H9 (cell line): Measurements from ENCODE around the gene ZNF175. TPM values are rescaled to one million over a fixed set of nuclear protein-coding genes. Genes with fewer than 3 reads are reported as not detected.

ENCODE experiments used
- DNase-seq: peaks from one replicate; pipeline ENCODE4 v3.0.0-alpha.2; 2017
- H2AFZ ChIP-seq: one replicate; pipeline ENCODE4 v1.6.1; 2013; ENCODE audit warnings: mild to moderate bottlenecking, low read length, control low read depth, moderate library complexity
- H2AK5ac ChIP-seq: 2 replicates; pipeline ENCODE4 v1.6.1; 2013; ENCODE audit warnings: low read length, control low read depth, mixed read lengths; ENCODE audit not compliant: insufficient read length
- H2BK120ac ChIP-seq: one replicate; pipeline ENCODE4 v1.6.1; 2013; ENCODE audit warnings: low read depth, mild to moderate bottlenecking, low read length, control low read depth, inconsistent platforms; ENCODE audit not compliant: poor library complexity, severe bottlenecking
- H2BK12ac ChIP-seq: 2 replicates; pipeline ENCODE4 v1.6.1; 2013; ENCODE audit warnings: low read length, control low read depth, mixed read lengths, low read depth; ENCODE audit not compliant: insufficient read length
- H2BK15ac ChIP-seq: 2 replicates; pipeline ENCODE4 v1.6.1; 2013; ENCODE audit warnings: low read depth, low read length, control low read depth
- H2BK20ac ChIP-seq: one replicate; pipeline ENCODE4 v1.6.1; 2013; ENCODE audit warnings: low read depth, mild to moderate bottlenecking, low read length, control low read depth, inconsistent platforms; ENCODE audit not compliant: poor library complexity, severe bottlenecking
- H2BK5ac ChIP-seq: 2 replicates; pipeline ENCODE4 v1.6.1; 2013; ENCODE audit warnings: low read length, control low read depth, mixed read lengths; ENCODE audit not compliant: insufficient read length
- H3K14ac ChIP-seq: 2 replicates; pipeline ENCODE4 v1.6.1; 2013; ENCODE audit warnings: low read length, control low read depth; ENCODE audit not compliant: insufficient read depth
- H3K18ac ChIP-seq: 2 replicates; pipeline ENCODE4 v1.6.1; 2013; ENCODE audit warnings: low read depth, mild to moderate bottlenecking, mixed read lengths, low read length, control low read depth; ENCODE audit not compliant: insufficient read length
- H3K23ac ChIP-seq: 2 replicates; pipeline ENCODE4 v1.6.1; 2013; ENCODE audit warnings: low read length, control low read depth, mixed read lengths, low read depth; ENCODE audit not compliant: insufficient read length
- H3K23me2 ChIP-seq: 2 replicates; pipeline ENCODE4 v1.6.1; 2013; ENCODE audit warnings: low read depth, mild to moderate bottlenecking, mixed read lengths, low read length, control low read depth; ENCODE audit not compliant: insufficient read length, poor library complexity, severe bottlenecking
- H3K27ac ChIP-seq: 2 replicates; pipeline ENCODE4 v1.5.1; 2013; ENCODE audit warnings: low read length, control low read depth, mixed read lengths, low read depth; ENCODE audit not compliant: insufficient read length
- H3K27me3 ChIP-seq: 2 replicates; pipeline ENCODE4 v1.6.1; 2013; ENCODE audit warnings: low read length, control low read depth, inconsistent platforms; ENCODE audit not compliant: insufficient read depth
- H3K4ac ChIP-seq: 2 replicates; pipeline ENCODE4 v1.6.1; 2013; ENCODE audit warnings: low read depth, mild to moderate bottlenecking, control low read depth, inconsistent platforms, low read length, moderate library complexity
- H3K4me1 ChIP-seq: 2 replicates; pipeline ENCODE4 v1.6.1; 2013; ENCODE audit warnings: low read length, control low read depth, inconsistent platforms; ENCODE audit not compliant: insufficient read depth
- H3K4me2 ChIP-seq: 2 replicates; pipeline ENCODE4 v1.6.1; 2013; ENCODE audit warnings: low read length, control low read depth, mixed read lengths; ENCODE audit not compliant: insufficient read length, insufficient read depth
- H3K56ac ChIP-seq: 2 replicates; pipeline ENCODE4 v1.6.1; 2013; ENCODE audit warnings: low read depth, mild to moderate bottlenecking, mixed read lengths, low read length, control low read depth; ENCODE audit not compliant: insufficient read length
- H3K79me1 ChIP-seq: 2 replicates; pipeline ENCODE4 v1.6.1; 2013; ENCODE audit warnings: low read depth, mild to moderate bottlenecking, moderate library complexity, low read length, control low read depth, inconsistent platforms; ENCODE audit not compliant: insufficient read depth, poor library complexity, severe bottlenecking
- H3K79me2 ChIP-seq: 2 replicates; pipeline ENCODE4 v1.6.1; 2013; ENCODE audit warnings: low read length, control low read depth, inconsistent platforms; ENCODE audit not compliant: insufficient read depth
- H3K9ac ChIP-seq: 2 replicates; pipeline ENCODE4 v1.6.1; 2013; ENCODE audit warnings: low read length, control low read depth, mixed read lengths; ENCODE audit not compliant: insufficient read length; ENCODE audit errors: extremely low read depth
- H3K9me3 ChIP-seq: one replicate; pipeline ENCODE4 v1.6.1; 2013; ENCODE audit warnings: low read depth, low read length, inconsistent platforms; ENCODE audit not compliant: control insufficient read depth
- H3T11ph ChIP-seq: one replicate; pipeline ENCODE4 v1.6.1; 2013; ENCODE audit warnings: mild to moderate bottlenecking, low read length, control low read depth, inconsistent platforms
- H4K20me1 ChIP-seq: one replicate; pipeline ENCODE4 v1.6.1; 2013; ENCODE audit not compliant: control insufficient read depth, insufficient read length, insufficient read depth
- H4K5ac ChIP-seq: 2 replicates; pipeline ENCODE4 v1.6.1; 2013; ENCODE audit warnings: low read depth, mild to moderate bottlenecking, mixed read lengths, low read length, control low read depth; ENCODE audit not compliant: insufficient read length
- H4K8ac ChIP-seq: replicated peaks from 2 replicates; pipeline ENCODE4 v1.6.1; 2013; ENCODE audit warnings: low read length, control low read depth, mixed read lengths, low read depth; ENCODE audit not compliant: insufficient read length
- H4K91ac ChIP-seq: 2 replicates; pipeline ENCODE4 v1.6.1; 2013; ENCODE audit warnings: low read depth, mild to moderate bottlenecking, moderate library complexity, mixed read lengths, low read length, control low read depth; ENCODE audit not compliant: insufficient read length
- H3K27ac Mint-ChIP-seq, 3 experiments: 2 replicates in 2 of 3; 3 replicates in 1 of 3; pipeline ENCODE4 v1.8.0; 2020 to 2021; ENCODE audit warnings: mixed read lengths in 3 of 3, mild to moderate bottlenecking in 1 of 3, moderate library complexity in 1 of 3
- H3K27me3 Mint-ChIP-seq: 2 replicates; pipeline ENCODE4 v1.8.0; 2021; ENCODE audit warnings: low read depth, mild to moderate bottlenecking, moderate library complexity, mixed read lengths
- H3K36me3 Mint-ChIP-seq, 3 experiments: 2 replicates in 2 of 3; 3 replicates in 1 of 3; pipeline ENCODE4 v1.8.0; 2020 to 2021; ENCODE audit warnings: low read depth in 3 of 3, mixed read lengths in 3 of 3; ENCODE audit not compliant: insufficient read depth in 1 of 3
- H3K4me1 Mint-ChIP-seq, 2 experiments: 2 replicates each; pipeline ENCODE4 v1.8.0; 2020; ENCODE audit warnings: mixed read lengths in 2 of 2
- H3K4me3 Mint-ChIP-seq, 2 experiments: 2 replicates in 1 of 2; 3 replicates in 1 of 2; pipeline ENCODE4 v1.8.0; 2020 to 2021; ENCODE audit warnings: mild to moderate bottlenecking in 2 of 2, mixed read lengths in 2 of 2, moderate library complexity in 1 of 2
- H3K9me3 Mint-ChIP-seq, 2 experiments: 2 replicates in 1 of 2; 3 replicates in 1 of 2; pipeline ENCODE4 v1.8.0; 2020; ENCODE audit warnings: mild to moderate bottlenecking in 2 of 2, mixed read lengths in 2 of 2, moderate library complexity in 1 of 2
- WGBS: extraction: QIAGEN DNeasy Blood & Tissue Kit; methylation state at CpG from one replicate; pipeline ENCODE4 v1.1.7; 2013; ENCODE audit warnings: missing lambda C conversion rate, low lambda C conversion rate, mixed read lengths; ENCODE audit not compliant: insufficient read length; ENCODE audit errors: extremely low coverage; 5-methylcytosine and 5-hydroxymethylcytosine counted together
- total RNA-seq: library from RNA; stranded (reverse); gene quantifications from 2 replicates; pipeline ENCODE4 v1.2.1, GENCODE V29; 2021
- TF ChIP-seq, protein P1 (sequence below): fragments of 200-600 bp; sonication (generic); conservative IDR thresholded peaks from 3 replicates; pipeline ENCODE4 v1.8.0; 2021; ENCODE audit warnings: antibody characterized with exemption, mild to moderate bottlenecking

Gene ZNF175
- total RNA-seq, 1 experiment from 2014 or later = 10.7 TPM

DNA sequence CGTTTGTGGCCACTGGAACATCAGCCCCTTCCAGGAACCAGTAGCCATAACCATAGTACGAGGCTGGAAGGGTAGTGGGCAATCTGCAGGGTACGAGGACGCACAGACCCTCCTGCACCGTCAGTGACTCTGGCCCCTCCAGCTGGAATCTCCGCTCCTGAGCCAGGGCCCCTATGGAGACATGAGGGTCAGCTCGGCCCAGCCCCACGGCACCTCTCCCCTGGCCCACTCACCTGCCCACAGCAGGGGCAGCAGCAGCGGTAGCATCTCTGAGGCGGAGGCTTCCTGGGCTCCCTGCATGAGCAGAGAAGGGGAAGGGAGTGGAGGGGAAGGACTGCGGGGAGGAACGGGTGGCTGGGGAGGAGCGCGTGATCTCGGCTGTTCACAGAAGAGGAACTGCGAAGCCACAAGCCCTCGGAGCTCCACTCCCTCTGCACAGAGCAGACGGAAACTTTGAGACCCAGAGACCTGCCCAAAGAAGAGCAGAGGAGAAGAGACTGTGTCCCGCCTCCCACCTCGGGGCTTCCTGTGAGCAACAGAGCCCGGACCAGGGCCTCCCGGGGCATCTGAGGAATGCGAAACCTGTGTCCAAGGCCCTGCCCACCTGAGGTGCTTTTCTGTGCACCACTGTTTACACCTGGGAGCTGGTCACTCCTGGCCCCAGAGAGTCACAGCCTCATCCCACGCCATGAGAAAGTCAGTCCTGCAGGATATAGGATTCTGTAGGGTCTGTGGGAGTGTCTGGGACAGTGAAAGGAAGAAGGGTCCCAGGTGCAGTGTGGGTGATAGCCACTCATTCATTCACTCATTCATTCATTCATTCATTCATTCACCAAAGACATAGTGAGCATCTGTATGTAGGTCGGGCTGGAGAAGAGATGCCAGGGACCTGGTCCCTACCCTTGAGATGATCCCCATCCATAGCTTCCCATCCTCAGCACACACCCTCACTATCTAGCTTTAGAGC lies 39.5 kb upstream of the ZNF175 start, which contains the start of gene SIGLEC6:
SIGLEC6 (minus strand) TSS at position 322 of the 967 bp plus-strand sequence; CDS start at position 300, 22 bp downstream.
- peaks cover 50% of the 10 kb centered on the region for H3K27me3 Mint-ChIP-seq
- no peak within 1 kb of the TSS for H3K23ac ChIP-seq
- no peak within 1 kb of the TSS for H4K8ac ChIP-seq
- no peaks in the 10 kb centered on the region; a peak in 2 of 7 replicates for H3K36me3 Mint-ChIP-seq
- no peak for DNase-seq
- TF ChIP-seq, protein P1, sequence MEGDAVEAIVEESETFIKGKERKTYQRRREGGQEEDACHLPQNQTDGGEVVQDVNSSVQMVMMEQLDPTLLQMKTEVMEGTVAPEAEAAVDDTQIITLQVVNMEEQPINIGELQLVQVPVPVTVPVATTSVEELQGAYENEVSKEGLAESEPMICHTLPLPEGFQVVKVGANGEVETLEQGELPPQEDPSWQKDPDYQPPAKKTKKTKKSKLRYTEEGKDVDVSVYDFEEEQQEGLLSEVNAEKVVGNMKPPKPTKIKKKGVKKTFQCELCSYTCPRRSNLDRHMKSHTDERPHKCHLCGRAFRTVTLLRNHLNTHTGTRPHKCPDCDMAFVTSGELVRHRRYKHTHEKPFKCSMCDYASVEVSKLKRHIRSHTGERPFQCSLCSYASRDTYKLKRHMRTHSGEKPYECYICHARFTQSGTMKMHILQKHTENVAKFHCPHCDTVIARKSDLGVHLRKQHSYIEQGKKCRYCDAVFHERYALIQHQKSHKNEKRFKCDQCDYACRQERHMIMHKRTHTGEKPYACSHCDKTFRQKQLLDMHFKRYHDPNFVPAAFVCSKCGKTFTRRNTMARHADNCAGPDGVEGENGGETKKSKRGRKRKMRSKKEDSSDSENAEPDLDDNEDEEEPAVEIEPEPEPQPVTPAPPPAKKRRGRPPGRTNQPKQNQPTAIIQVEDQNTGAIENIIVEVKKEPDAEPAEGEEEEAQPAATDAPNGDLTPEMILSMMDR = no peak
- H3K27ac Mint-ChIP-seq = no peak within 1 kb of the TSS
- no peak within 1 kb of the TSS for H3K4me3 Mint-ChIP-seq
- no peak within 1 kb of the TSS for H2BK5ac ChIP-seq
- H3K27ac ChIP-seq = no peak within 1 kb of the TSS
- H4K5ac ChIP-seq = no peak within 1 kb of the TSS
- H3K56ac ChIP-seq = no peak within 1 kb of the TSS
- no peaks in the 10 kb centered on the region for H3K23me2 ChIP-seq
- H3K9ac ChIP-seq = no peak within 1 kb of the TSS
- H3K79me1 ChIP-seq = no peaks in the 10 kb centered on the region
- no peak within 1 kb of the TSS for H2BK15ac ChIP-seq
- H2BK20ac ChIP-seq = no peak within 1 kb of the TSS
- no peak within 1 kb of the TSS for H2AFZ ChIP-seq
- peaks cover 0 to 8% of the 10 kb centered on the region in 2 experiments; a peak in 2 of 4 replicates for H3K4me1 Mint-ChIP-seq
- H3K27me3 ChIP-seq = no peaks in the 10 kb centered on the region
- no CpG with 5 or more reads among the region's 25 CpGs for WGBS
- H3T11ph ChIP-seq = no peak within 1 kb of the TSS
- H3K4me2 ChIP-seq = no peak within 1 kb of the TSS
- no peak within 1 kb of the TSS for H2BK120ac ChIP-seq
- no peaks in the 10 kb centered on the region for H3K4me1 ChIP-seq
- no peak within 1 kb of the TSS for H3K4ac ChIP-seq
- H4K20me1 ChIP-seq = no peaks in the 10 kb centered on the region
- H3K9me3 ChIP-seq = no peaks in the 10 kb centered on the region
- no peak within 1 kb of the TSS for H3K18ac ChIP-seq
- H3K79me2 ChIP-seq = no peaks in the 10 kb centered on the region
- no peak within 1 kb of the TSS for H2BK12ac ChIP-seq
- H3K14ac ChIP-seq = no peak within 1 kb of the TSS; the same call in 1 of the 2 replicates
- H2AK5ac ChIP-seq = no peak within 1 kb of the TSS
- H4K91ac ChIP-seq = no peak within 1 kb of the TSS
- H3K9me3 Mint-ChIP-seq = peaks cover 49 to 93% of the 10 kb centered on the region in 2 experiments
